Measurements from ENCODE around the gene WDR77.

- TF ChIP-seq, protein P1, sequence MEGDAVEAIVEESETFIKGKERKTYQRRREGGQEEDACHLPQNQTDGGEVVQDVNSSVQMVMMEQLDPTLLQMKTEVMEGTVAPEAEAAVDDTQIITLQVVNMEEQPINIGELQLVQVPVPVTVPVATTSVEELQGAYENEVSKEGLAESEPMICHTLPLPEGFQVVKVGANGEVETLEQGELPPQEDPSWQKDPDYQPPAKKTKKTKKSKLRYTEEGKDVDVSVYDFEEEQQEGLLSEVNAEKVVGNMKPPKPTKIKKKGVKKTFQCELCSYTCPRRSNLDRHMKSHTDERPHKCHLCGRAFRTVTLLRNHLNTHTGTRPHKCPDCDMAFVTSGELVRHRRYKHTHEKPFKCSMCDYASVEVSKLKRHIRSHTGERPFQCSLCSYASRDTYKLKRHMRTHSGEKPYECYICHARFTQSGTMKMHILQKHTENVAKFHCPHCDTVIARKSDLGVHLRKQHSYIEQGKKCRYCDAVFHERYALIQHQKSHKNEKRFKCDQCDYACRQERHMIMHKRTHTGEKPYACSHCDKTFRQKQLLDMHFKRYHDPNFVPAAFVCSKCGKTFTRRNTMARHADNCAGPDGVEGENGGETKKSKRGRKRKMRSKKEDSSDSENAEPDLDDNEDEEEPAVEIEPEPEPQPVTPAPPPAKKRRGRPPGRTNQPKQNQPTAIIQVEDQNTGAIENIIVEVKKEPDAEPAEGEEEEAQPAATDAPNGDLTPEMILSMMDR (IDR thresholded peaks at IDR 0.05 in 2 of 3, conservative IDR thresholded peaks at IDR 0.05 in 1 of 3; ENCODE audit: borderline replicate concordance in 1 of 3, insufficient read depth in 1 of 3, low read depth in 2 of 3, low read length in 2 of 3), result no peak
- no peak for TF ChIP-seq SP1 (IDR thresholded peaks at IDR 0.05; ENCODE audit: low read depth)
These were observed 19.0 kb upstream of the WDR77 start for GRCh38 chr1:111467865-111468716.
